Esophagus muscularis mucosa (tissue), 3 donors: ENCODE data around the gene UPB1.

ENCODE experiments used
- CTCF ChIP-seq, 3 experiments: fragments of 200-600 bp in 2 of 3; fragments of 450-650 bp in 1 of 3; sonication (generic) in 2 of 3; IDR thresholded peaks; one replicate each; pipeline ENCODE4 v1.5.1; 2017 to 2019; ENCODE audit warnings: antibody characterized with exemption in 3 of 3, mild to moderate bottlenecking in 2 of 3, moderate library complexity in 1 of 3
- POLR2AphosphoS5 ChIP-seq, 2 donors: sonication (generic); formaldehyde crosslinking; IDR thresholded peaks; one replicate each; pipeline ENCODE4 v1.6.1; 2017; ENCODE audit warnings: antibody characterized with exemption in 2 of 2

- no peak for TF ChIP-seq POLR2AphosphoS5 (IDR thresholded peaks at IDR 0.05)
- no peak for TF ChIP-seq CTCF (IDR thresholded peaks at IDR 0.05)
Observed at GRCh38 chr22:24494167-24494527, 985 bp upstream of the UPB1 start.
